GM12892 (cell line): ENCODE measurements around the gene ISCU.
"Not testable (repeated sequence)": the region's sequence is repeated elsewhere in the genome, so short reads cannot be mapped to it uniquely, and the experiment has no call there.

ENCODE experiments used
- DNase-seq: peaks from one replicate; pipeline ENCODE4 v3.0.0; 2011; ENCODE audit not compliant: insufficient read length
- FAIRE-seq: peaks from 2 replicates; lab custom pipeline; 2011; peaks lifted over from hg19 to GRCh38; lab: Jason Lieb, UNC
- POLR2A ChIP-seq: IDR thresholded peaks from 2 replicates; pipeline ENCODE4 v1.6.1; 2011; ENCODE audit warnings: low read depth, low read length, control low read depth
- POLR2AphosphoS5 ChIP-seq: IDR thresholded peaks from 2 replicates; pipeline ENCODE4 v1.6.1; 2011; ENCODE audit warnings: low read depth, low read length, control low read depth
- TAF1 ChIP-seq: IDR thresholded peaks from 2 replicates; pipeline ENCODE4 v1.6.1; 2011; ENCODE audit warnings: low read depth, mild to moderate bottlenecking, control low read depth, low read length, borderline replicate concordance

Gene ISCU

GRCh38 chr12:108573317-108573716, 10.9 kb downstream of the ISCU start:
- FAIRE-seq, result peak; percentile 62
- TF ChIP-seq POLR2A, result no peak
- TF ChIP-seq TAF1, result no peak
- TF ChIP-seq POLR2AphosphoS5, result no peak
- DNase-seq, result no peak

DNA sequence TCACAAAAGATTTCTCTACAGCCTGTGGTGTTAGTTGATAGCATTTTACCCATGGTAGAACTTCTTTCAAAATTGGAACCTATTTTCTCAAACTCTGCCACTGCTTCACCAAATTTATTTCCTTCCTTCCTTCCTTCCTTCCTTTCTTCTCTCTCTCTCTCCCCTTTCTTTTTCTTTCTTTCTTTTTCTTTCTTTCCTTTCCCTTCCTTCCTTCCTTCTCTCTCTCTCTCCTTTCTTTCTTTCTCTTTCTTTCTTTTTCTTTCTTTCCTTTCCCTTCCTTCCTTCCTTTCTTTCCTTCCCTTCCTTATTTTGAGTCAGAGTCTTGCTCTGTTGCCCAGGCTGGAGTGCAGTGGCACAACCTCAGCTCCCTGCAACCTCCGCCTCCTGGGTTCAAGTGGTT, 11.9 kb downstream of the ISCU start:
- DNase-seq, FAIRE-seq: not testable (repeated sequence)

- FAIRE-seq (no peak), DNase-seq (no peak)
- TF ChIP-seq POLR2A (no peak), POLR2AphosphoS5 (no peak), TAF1 (no peak)
Observed at GRCh38 chr12:108575199-108575912, 13.0 kb downstream of the ISCU start.

- DNase-seq (no peak), FAIRE-seq (no peak)
- TF ChIP-seq TAF1, result no peak
- TF ChIP-seq POLR2A, result no peak
- no peak for TF ChIP-seq POLR2AphosphoS5
Observed at GRCh38 chr12:108576660-108577234, 14.4 kb downstream of the ISCU start.

DNA sequence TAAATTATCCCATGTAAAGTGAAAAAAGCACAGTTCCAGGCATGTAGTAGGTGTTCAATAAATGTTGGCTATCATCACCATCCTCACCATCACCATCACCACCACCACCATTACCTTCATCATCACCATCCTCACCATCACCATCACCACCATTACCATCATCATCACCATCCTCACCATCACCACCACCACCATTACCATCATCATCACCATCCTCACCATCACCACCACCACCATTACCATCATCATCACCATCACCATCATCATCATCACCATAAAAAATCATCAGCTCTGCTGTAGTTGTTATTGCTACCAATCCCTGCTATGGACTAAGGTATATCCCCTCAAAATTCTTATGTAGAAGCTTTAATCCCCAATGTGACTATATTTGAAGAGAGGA, 15.1 kb downstream of the ISCU start:
- TF ChIP-seq POLR2A (no peak), POLR2AphosphoS5 (no peak), TAF1 (no peak)
- DNase-seq (no peak), FAIRE-seq (peak; percentile 33)

GRCh38 chr12:108578264-108578663, 15.9 kb downstream of the ISCU start:
- TF ChIP-seq POLR2A (no peak), TAF1 (no peak), POLR2AphosphoS5 (no peak)
- FAIRE-seq (no peak), DNase-seq (no peak)

DNA sequence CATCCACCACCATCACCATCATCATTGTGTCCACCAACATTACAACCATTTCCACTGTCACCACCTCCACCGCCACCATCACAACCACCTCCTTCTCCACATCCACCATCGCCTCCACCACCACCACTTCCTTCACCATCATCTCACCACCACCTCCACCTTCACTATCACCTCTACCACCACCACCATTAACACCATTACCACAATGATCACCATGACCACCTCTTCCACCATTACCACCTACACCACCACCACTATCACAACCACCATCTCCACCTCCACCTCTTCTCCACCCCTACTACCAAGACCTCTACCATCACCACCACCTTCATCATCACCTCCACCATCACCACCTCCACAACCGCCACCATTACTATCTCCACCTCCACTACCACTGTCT, 16.4 kb downstream of the ISCU start:
- no peak for DNase-seq
- no peak for TF ChIP-seq POLR2A
- no peak for TF ChIP-seq TAF1
- TF ChIP-seq POLR2AphosphoS5, result no peak
- FAIRE-seq, result no peak

- TF ChIP-seq POLR2A (no peak), POLR2AphosphoS5 (no peak), TAF1 (no peak)
- DNase-seq (no peak), FAIRE-seq (no peak)
Observed at GRCh38 chr12:108580531-108580930, 18.1 kb downstream of the ISCU start.

DNA sequence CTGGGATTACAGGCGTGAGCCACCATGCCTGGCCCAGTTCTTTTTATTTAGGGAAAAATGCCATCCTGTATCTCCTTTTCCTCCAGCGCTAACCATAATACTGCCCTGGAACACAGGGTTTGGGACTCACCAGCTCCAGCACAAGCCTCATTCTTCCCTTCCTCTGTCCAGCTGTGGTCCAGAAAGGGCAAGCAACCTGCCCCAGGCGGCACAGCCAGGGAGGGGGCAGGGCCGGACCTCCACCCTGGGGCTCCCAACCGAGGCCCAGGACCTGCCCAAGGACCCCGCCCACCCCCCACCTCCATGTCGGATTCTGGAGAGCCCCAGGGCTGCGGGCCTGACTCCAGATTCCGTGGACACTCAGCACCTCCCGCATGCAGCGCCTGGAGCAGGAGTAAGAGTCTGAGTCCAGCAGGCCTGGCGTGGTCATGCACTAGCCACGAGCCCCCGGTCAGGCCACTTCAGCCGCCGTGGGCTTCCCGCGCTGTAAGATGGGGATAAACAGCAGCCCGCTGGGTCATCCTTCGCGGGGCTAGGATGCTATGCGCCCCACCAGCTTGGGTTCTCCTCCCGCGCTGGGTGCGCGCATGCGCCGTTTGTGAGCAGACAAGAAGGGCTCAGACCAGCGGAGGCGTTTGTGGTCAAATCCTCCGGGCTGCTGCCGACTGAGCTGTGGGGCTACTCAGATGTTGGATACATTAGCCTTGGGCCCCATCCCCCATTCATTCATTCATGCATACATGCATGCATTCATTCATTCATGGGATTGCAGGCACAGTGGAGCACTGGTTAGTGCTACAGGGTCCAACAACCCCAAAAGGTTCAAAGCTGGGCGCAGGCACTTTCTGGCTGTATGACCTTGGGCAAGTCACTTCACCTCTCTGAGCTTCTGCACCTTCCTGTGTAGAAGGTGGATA, 19.2 kb downstream of the ISCU start:
- DNase-seq (no peak), FAIRE-seq (no peak)
- TF ChIP-seq POLR2AphosphoS5, result no peak
- TF ChIP-seq POLR2A, result no peak
- TF ChIP-seq TAF1, result no peak

- TF ChIP-seq TAF1 (no peak), POLR2A (no peak), POLR2AphosphoS5 (no peak)
- no peak for DNase-seq
Observed at GRCh38 chr12:108582509-108582908, 20.1 kb downstream of the ISCU start.

DNA sequence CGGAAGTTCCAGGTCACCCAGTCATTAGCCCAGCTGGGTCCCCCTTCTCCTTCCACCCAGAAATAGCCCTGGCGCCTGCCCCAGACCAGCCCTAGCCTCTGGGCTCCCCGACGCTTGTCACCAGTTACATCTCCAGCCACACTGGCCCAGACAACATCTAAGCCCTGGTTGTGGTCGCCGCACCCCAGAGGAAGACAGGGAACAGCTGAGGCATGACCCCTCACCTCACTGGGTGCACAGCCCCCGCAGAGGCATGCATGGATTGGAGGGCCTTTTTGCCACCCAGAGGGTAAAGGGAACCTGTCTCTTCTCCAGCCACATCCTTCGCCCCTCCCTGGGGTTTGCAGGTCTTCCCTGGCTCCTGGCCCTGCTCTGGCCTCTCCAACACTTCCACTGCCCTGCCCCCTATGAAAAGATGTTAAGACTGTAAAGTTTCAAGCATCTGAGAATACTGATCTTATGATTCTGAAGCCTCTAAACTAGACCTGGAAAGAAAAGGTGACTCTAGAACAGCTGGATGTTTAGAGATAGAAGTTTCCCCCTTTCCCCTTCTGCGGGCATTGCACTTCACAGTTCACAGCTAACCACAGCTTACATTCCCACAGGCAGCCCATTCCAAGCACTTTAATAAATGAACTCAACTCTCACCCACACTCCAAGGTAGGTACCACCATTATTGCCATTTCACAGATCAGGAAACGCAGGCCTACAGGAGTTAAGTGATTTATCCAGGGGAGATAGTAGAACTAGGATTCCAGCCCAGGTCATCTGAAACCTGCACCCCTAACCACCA, 20.8 kb downstream of the ISCU start:
- no peak for TF ChIP-seq TAF1
- no peak for TF ChIP-seq POLR2AphosphoS5
- TF ChIP-seq POLR2A, result no peak
- DNase-seq (no peak), FAIRE-seq (no peak)

More at GRCh38 chr12:108582509-108582908, 20.1 kb downstream of the ISCU start:
- no peak for FAIRE-seq
